Thoracic aorta (tissue), 2 donors: ENCODE measurements around the gene UVRAG. TPM values are rescaled to one million over a fixed set of nuclear protein-coding genes. Genes with fewer than 3 reads are reported as not detected.

ENCODE experiments used
- ATAC-seq: fragments of 150-250 bp; one replicate; pipeline ENCODE4 v1.8.0; 2017; ENCODE audit warnings: low read depth; ENCODE audit not compliant: insufficient number of reproducible peaks, low FRiP score
- DNase-seq: peaks from one replicate; pipeline ENCODE4 v3.0.0-alpha.2; 2020; ENCODE audit warnings: low spot score
- H3K27ac ChIP-seq, 2 donors: fragments of 200-600 bp; sonication (generic); 1 replicate in 1 of 2; 2 replicates in 1 of 2; pipeline ENCODE4 v1.5.1; 2016; ENCODE audit warnings: mild to moderate bottlenecking in 2 of 2, moderate library complexity in 2 of 2
- H3K27me3 ChIP-seq: fragments of 200-600 bp; sonication (generic); replicated peaks from 2 replicates; pipeline ENCODE4 v1.6.0; 2016; ENCODE audit warnings: mild to moderate bottlenecking; ENCODE audit not compliant: insufficient read depth
- H3K36me3 ChIP-seq: fragments of 200-600 bp; sonication (generic); one replicate; pipeline ENCODE4 v1.5.1; 2016
- H3K4me1 ChIP-seq, 2 donors: fragments of 200-600 bp; sonication (generic); 1 replicate in 1 of 2; 2 replicates in 1 of 2; pipeline versions ENCODE4 v1.5.1 to v1.6.0; 2016; ENCODE audit warnings: low read depth in 2 of 2, mild to moderate bottlenecking in 1 of 2; ENCODE audit not compliant: control insufficient read depth in 1 of 2
- H3K4me3 ChIP-seq: fragments of 200-600 bp; sonication (generic); 2 replicates; pipeline ENCODE4 v1.5.1; 2016; ENCODE audit warnings: mild to moderate bottlenecking
- H3K9me3 ChIP-seq: fragments of 200-600 bp; sonication (generic); 2 replicates; pipeline ENCODE4 v1.5.1; 2016
- total RNA-seq, 2 donors: library from RNA; depleted of rRNA; stranded (reverse); fragments of >200 nt; gene quantifications; one replicate each; pipeline versions ENCODE4 v1.1.0 to v1.2.3, GENCODE V29; 2016
- TF ChIP-seq, protein P1 (sequence below): fragments of 200-600 bp; sonication (generic); IDR thresholded peaks from one replicate; pipeline ENCODE4 v1.5.1; 2019; ENCODE audit warnings: antibody characterized with exemption

The UVRAG gene
- total RNA-seq, 2 donors from 2014 or later: 20.4 to 27.7 TPM

DNA sequence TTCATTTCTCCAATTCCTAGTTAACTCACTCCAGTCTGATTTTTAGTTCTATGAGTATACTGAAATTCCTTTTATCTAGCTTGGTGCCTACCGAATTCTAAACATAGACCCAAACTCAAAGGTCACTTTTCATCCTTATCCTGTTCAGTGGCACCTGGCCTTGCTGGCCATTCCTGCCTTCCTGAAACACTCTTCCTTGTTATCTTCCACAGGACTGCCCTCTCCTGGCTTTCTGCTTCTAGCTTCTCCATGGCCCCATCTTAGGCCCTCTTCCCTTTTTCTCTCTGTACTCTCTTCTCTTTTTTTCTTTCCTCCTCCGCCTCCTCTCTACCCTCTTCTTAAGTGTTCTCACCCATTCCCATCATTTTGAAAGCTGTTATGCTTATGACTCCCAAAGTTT is 304.0 kb downstream of the UVRAG start:
- peak overlapping the region; percentile 2 to 9 for H3K27ac ChIP-seq
- H3K4me3 ChIP-seq: no peak overlapping the region
- no peaks in the 10 kb centered on the region for H3K9me3 ChIP-seq
- no peak for DNase-seq
- TF ChIP-seq, protein P1, sequence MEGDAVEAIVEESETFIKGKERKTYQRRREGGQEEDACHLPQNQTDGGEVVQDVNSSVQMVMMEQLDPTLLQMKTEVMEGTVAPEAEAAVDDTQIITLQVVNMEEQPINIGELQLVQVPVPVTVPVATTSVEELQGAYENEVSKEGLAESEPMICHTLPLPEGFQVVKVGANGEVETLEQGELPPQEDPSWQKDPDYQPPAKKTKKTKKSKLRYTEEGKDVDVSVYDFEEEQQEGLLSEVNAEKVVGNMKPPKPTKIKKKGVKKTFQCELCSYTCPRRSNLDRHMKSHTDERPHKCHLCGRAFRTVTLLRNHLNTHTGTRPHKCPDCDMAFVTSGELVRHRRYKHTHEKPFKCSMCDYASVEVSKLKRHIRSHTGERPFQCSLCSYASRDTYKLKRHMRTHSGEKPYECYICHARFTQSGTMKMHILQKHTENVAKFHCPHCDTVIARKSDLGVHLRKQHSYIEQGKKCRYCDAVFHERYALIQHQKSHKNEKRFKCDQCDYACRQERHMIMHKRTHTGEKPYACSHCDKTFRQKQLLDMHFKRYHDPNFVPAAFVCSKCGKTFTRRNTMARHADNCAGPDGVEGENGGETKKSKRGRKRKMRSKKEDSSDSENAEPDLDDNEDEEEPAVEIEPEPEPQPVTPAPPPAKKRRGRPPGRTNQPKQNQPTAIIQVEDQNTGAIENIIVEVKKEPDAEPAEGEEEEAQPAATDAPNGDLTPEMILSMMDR: no peak
- no peaks in the 10 kb centered on the region for H3K27me3 ChIP-seq
- ATAC-seq: no peak
- H3K36me3 ChIP-seq: no peaks in the 10 kb centered on the region
- H3K4me1 ChIP-seq: peaks cover 26 to 50% of the 10 kb centered on the region in 2 donors

DNA sequence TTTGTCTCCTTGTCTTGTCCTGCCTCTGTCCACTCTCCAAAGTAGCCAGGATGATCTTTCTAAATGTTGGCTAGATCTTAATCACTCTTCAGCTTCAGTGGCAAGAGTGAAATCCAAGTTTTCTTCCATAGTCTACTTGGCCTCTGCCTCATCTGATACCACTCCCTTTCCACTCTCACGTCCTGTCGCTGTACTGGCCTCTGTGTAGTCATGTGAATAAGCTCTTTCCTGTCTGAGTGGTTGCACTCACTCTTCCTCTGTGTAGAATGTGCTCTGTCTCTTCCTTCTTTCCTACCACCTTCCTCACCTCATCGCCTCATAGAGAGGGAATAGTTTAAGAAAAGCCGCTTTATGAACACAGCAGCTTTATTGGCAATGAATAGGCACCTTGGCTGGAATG is 304.8 kb downstream of the UVRAG start:
- TF ChIP-seq, protein P1: no peak
- Histone ChIP-seq H3K36me3 (no peaks in the 10 kb centered on the region), H3K4me1 (peaks cover 28 to 50% of the 10 kb centered on the region in 2 donors), H3K27ac (no peak overlapping the region), H3K9me3 (no peaks in the 10 kb centered on the region), H3K4me3 (no peak overlapping the region), H3K27me3 (no peaks in the 10 kb centered on the region)
- no peak for DNase-seq
- ATAC-seq: no peak

DNA sequence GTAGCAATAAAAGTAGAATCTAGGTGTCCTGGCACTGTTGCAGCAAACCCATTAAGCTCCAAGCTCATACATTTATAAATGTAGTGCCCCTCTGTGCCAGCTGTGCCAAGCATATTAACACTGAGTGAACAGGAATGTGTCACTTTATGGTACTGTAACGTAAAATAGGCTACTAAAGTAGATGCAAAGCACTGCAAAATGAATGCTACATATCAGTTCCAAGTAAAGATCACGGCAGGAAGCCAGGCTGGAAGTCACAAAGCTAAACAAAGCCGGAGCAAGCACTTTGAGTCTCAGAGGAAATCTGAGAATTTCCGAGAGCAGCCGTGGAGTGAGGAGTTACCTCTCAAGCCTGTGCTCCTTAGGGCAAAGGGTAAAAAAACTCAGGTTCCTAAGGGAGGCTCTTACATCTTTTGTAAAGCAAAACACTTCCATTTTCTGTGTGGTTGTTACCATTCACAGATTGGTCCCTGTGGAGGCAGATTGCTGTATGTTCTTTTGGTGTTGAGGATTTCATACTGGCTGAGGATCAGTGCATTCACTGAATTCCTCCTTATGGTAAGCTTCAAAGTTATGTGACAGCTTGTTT is 305.6 kb downstream of the UVRAG start:
- ATAC-seq: no peak
- H3K4me3 ChIP-seq: peak overlapping the region; percentile 1

DNA sequence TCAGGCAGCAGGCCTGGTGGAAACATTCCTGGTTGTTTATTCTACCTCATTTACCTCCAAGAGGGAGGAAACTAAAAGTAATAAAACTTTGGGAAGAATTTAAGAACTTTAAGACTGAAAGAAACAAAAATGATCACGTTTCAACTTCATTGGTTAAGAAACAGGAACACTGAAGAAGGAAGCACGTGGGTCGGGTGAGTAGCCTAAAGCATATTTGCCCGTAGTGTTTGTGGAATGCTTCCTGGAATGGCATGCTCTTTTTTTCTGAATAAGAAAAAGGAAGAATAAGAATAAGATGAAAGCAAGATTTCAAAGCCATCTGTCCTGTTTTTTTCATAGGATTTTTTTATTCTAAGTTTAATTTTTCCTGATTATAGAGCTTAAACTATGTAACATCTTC is 308.2 kb downstream of the UVRAG start:
- no peak overlapping the region for H3K27ac ChIP-seq

More for the DNA sequence above, 305.6 kb downstream of the UVRAG start:
- Histone ChIP-seq H3K4me1 (peaks cover 30 to 50% of the 10 kb centered on the region in 2 donors), H3K27ac (no peak overlapping the region), H3K9me3 (no peaks in the 10 kb centered on the region), H3K36me3 (no peaks in the 10 kb centered on the region), H3K27me3 (no peaks in the 10 kb centered on the region)
- no peak for DNase-seq
- TF ChIP-seq, protein P1: no peak

DNA sequence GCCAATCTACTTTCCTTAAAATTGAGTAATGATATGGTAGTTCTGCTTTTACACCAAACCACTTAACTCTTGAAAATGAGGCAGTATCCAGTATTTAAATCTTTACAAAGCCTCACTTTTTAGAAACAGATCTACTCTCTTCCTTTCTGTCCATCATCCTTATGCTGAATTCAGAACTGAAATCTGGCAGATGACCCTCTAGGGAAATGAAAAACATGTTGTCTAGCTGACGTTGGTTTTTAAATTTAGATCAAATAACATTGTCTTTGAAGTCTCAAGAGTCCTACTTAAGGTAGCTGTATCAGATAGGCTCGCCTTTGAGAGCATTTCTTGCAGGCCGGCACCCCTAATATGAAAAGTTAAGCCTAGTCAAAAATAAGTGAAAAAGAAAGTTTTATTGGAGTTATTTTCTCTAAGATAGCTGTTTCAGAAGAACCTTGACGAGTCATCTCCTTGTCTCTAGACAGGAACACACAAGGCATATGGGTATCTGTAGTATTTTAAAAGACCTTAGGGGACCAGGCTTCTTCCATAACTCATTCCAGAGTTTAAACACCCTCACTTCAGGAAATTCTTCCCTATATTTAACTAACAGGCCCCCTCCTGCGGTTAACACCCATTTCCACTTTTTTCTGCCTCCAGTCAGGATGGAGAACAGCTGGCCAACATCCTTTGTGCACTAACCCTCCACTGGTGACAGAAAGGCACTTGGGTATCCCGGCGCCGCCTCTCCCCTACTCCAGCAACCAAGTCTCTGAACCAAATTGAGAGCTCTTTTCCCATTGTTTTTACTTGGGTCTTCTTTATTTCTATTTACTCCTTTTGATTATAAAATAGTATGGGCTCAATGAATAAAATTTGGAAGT is 310.1 kb downstream of the UVRAG start:
- DNase-seq (no peak), ATAC-seq (no peak)
- Histone ChIP-seq H3K9me3 (no peaks in the 10 kb centered on the region), H3K27ac (no peak overlapping the region), H3K4me1 (peaks cover 23 to 25% of the 10 kb centered on the region in 2 donors), H3K27me3 (no peaks in the 10 kb centered on the region), H3K36me3 (no peaks in the 10 kb centered on the region), H3K4me3 (no peak overlapping the region)
- TF ChIP-seq, protein P1: no peak

More for the DNA sequence above, 308.2 kb downstream of the UVRAG start:
- DNase-seq (no peak), ATAC-seq (no peak)
- TF ChIP-seq, protein P1: no peak
- H3K36me3 ChIP-seq: no peaks in the 10 kb centered on the region
- peaks cover 30 to 42% of the 10 kb centered on the region in 2 donors for H3K4me1 ChIP-seq
- no peaks in the 10 kb centered on the region for H3K27me3 ChIP-seq
- no peak overlapping the region for H3K4me3 ChIP-seq
- H3K9me3 ChIP-seq: no peaks in the 10 kb centered on the region
